Inflammatory macrophage (primary cell): ENCODE measurements around the gene U2AF2.
"Not testable (repeated sequence)": the region's sequence is repeated elsewhere in the genome, so short reads cannot be mapped to it uniquely, and the experiment has no call there.

Experiments used
- DNase-seq, 2 donors: peaks; one replicate each; pipeline ENCODE4 v3.0.0-alpha.2; 2020 to 2022

Gene U2AF2

DNA sequence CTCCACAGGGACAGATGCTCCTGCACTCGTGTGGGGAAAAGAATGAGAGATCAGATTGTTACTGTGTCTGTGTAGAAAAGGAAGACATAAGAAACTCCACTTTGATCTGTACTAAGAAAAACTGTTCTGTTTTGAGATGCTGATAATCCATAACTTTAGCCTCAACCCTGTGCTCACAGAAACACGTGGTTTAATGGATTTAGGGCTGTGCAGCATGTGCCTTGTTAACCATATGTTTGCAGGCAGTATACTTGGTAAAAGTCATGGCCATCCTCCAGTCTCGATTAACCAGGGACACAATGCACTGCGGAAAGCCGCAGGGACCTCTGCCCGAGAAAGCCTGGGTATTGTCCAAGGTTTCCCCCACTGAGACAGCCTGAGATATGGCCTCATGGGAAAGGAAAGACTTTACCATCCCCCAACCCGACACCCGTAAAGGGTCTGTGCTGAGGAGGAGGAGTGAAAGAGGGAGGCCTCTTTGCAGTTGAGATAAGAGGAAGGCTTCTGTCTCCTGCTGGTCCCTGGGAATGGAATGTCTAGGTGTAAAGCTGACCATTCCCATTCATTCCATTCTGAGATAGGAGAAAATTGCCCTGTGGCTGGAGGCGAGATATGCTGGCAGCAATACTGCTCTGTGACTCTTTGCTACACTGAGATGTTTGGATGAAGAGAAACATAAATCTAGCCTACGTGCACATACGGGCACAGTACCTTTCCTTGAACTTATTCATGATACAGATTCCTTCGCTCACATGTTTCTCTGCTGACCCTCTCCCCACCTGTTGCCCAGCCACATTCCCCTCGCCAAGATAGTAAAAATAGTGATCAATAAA, 63.3 kb downstream of the U2AF2 start:
- DNase-seq, result not testable (repeated sequence)

DNA sequence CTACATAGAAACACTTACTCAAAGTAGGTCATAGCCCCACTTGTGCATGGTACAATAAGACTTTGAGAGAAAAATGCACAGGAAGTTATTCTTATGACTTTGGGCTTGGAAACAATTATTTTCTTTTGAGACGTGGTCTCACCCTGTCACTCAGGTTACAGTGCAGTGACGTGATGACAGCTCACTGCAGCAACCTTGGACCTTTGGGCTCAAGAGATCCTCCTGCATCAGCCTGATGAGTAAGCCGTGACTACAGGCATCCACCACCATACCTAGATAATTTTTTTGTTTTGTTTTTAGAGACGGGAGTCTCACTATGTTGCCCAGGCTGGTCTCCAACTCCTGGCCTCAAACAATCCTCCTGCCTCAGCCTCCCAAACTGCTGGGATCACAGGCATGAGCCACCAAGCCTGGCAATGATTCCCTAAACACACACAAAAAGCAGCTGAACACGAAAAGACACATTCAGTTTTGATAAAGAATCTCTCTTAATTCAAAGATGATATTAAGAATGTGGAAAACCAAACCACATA, 65.4 kb downstream of the U2AF2 start:
- no peak for DNase-seq

DNA sequence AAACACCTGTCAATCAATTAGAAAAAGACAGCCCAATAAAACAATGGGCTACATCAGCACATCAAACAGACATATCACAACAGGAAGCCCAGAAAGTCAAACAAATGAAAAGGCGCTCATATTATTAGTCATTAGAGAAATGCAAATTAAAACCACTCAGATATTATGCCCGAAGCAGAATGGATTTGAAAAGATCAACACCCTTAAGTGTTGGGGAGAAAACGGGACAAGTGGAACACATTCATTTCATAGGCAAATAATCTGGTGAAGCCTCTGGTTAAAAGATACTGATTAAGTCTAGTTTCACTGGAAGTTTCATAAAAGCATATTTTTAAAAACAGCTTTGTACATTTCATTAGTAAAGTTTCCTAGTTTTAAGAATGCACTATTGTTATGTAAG, 66.0 kb downstream of the U2AF2 start:
- DNase-seq, result no peak

DNA sequence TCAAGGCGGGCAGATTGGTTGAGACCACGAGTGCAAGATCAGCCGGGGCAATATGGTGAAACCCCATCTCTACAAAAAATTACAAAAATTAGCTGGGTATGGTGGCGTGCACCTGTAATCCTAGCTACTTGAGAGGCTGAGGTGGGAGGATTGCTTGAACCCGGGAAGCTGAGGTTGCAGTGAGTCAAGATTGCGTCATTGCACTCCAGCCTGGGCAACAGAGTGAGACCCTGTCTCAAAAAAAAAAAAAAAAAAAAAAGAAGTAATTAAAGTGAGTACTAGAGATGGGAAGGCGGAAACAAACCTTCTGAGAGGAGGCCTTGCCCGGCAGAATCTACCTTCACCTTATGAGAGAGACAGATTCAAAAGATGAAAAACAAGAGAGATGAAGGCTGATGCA, 68.7 kb downstream of the U2AF2 start:
- no peak for DNase-seq
